HUES64 (cell line): ENCODE data around the gene HPF1. TPM values are rescaled to one million over a fixed set of nuclear protein-coding genes. Genes with fewer than 3 reads are reported as not detected.
"Not testable (repeated sequence)": the region's sequence is repeated elsewhere in the genome, so short reads cannot be mapped to it uniquely, and the experiment has no call there.

Experiments used
- H3K27ac ChIP-seq: 2 replicates; pipeline ENCODE4 v1.7.0; 2013; ENCODE audit warnings: low read depth, low read length, inconsistent platforms
- H3K27me3 ChIP-seq: 2 replicates; pipeline ENCODE4 v1.6.1; 2013; ENCODE audit warnings: mild to moderate bottlenecking, low read length; ENCODE audit not compliant: insufficient read depth
- H3K36me3 ChIP-seq: 2 replicates; pipeline ENCODE4 v1.6.1; 2013; ENCODE audit warnings: mild to moderate bottlenecking, low read length; ENCODE audit not compliant: insufficient read depth
- H3K4me1 ChIP-seq: 2 replicates; pipeline ENCODE4 v1.6.1; 2013; ENCODE audit warnings: mild to moderate bottlenecking, low read length, moderate library complexity; ENCODE audit not compliant: insufficient read depth
- H3K4me3 ChIP-seq: 2 replicates; pipeline ENCODE4 v1.5.1; 2013; ENCODE audit warnings: mild to moderate bottlenecking, low read length, moderate library complexity
- H3K9ac ChIP-seq: 2 replicates; pipeline ENCODE4 v1.6.1; 2013; ENCODE audit warnings: mild to moderate bottlenecking, low read depth, low read length
- H3K9me3 ChIP-seq: 2 replicates; pipeline ENCODE4 v1.6.1; 2013; ENCODE audit warnings: low read depth, low read length; ENCODE audit not compliant: insufficient read depth
- WGBS: fragments of 150-250, 120-280 bp; methylation state at CpG from one replicate; pipeline ENCODE4 v1.1.7; 2013; ENCODE audit warnings: missing lambda C conversion rate; 5-methylcytosine and 5-hydroxymethylcytosine counted together
- polyA plus RNA-seq, 2 experiments: library from polyadenylated mRNA; stranded (reverse); fragments of 50-300 nt; gene quantifications; one replicate each; pipeline ENCODE4 v1.2.3, GENCODE V29; 2013

Gene HPF1
- 39.8 TPM for polyA plus RNA-seq (2013, experiment 1 of 2)
- 52.8 TPM for polyA plus RNA-seq (2013, experiment 2 of 2)

GRCh38 chr4:169757575-169758184 lies at the start of gene HPF1:
Gene HPF1 (minus strand): TSS chr4:169757944. CDS start chr4:169757877, 67 bp downstream.
- H3K4me3 ChIP-seq: peak within 1 kb of the TSS; percentile 86
- WGBS: under 1% methylated on average over 46 of the region's 46 CpGs
- peak within 1 kb of the TSS; percentile 83; the same call in 1 of the 2 replicates for H3K27ac ChIP-seq
- H3K9me3 ChIP-seq: no peaks in the 10 kb centered on the region
- peak within 1 kb of the TSS; percentile 90 for H3K9ac ChIP-seq
- H3K36me3 ChIP-seq: peaks cover 6% of the 10 kb centered on the region; the same call in 1 of the 2 replicates
- H3K4me1 ChIP-seq: peaks cover 24% of the 10 kb centered on the region
- H3K27me3 ChIP-seq: 0 out of 2 replicates have a peak, but pooled peaks cover 7% of the 10 kb centered on the region

- H3K9ac ChIP-seq, H3K9me3 ChIP-seq, H3K36me3 ChIP-seq, H3K4me1 ChIP-seq, H3K4me3 ChIP-seq, H3K27ac ChIP-seq, H3K27me3 ChIP-seq: not testable (repeated sequence)
- WGBS: 98% methylated on average over 2 of the region's 3 CpGs
These were observed 49.0 kb upstream of the HPF1 start for GRCh38 chr4:169806770-169807169.

GRCh38 chr4:169803413-169803812 lies 45.7 kb upstream of the HPF1 start:
- H3K9ac ChIP-seq: no peak overlapping the region
- peaks cover 8% of the 10 kb centered on the region; the same call in 1 of the 2 replicates for H3K9me3 ChIP-seq
- H3K36me3 ChIP-seq: no peaks in the 10 kb centered on the region
- H3K27me3 ChIP-seq: no peaks in the 10 kb centered on the region
- WGBS: 92% methylated on average over 7 of the region's 7 CpGs
- no peak overlapping the region for H3K27ac ChIP-seq
- no peaks in the 10 kb centered on the region for H3K4me1 ChIP-seq
- H3K4me3 ChIP-seq: no peak overlapping the region

DNA sequence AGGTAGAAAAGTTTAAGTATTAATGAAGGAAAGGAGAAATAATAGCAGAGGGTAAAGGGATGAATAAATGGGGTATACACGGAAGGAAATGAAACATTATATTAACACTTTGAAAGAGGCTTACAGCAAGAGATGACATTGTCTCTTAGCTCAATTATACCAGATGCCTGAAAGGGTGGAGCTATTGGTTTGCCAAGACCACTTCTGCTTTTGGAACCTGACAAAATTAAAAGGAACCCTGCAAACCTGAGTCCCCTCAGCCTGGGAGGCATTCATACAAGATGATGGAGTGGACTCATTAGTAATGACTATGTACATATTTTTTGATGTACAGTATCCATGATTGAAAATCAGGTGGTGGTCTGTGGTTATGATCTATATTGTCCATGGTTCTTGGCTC lies 45.1 kb upstream of the HPF1 start:
- WGBS: 100% methylated on average over 1 of the region's 1 CpG

GRCh38 chr4:169800541-169800940 lies 42.8 kb upstream of the HPF1 start:
- H3K9me3 ChIP-seq: peaks cover 3% of the 10 kb centered on the region; the same call in 1 of the 2 replicates
- no peak overlapping the region for H3K27ac ChIP-seq
- WGBS: 96% methylated on average over 3 of the region's 3 CpGs

More for the DNA sequence above, 45.1 kb upstream of the HPF1 start:
- Histone ChIP-seq H3K9me3 (peaks cover 8% of the 10 kb centered on the region; the same call in 1 of the 2 replicates), H3K9ac (no peak overlapping the region), H3K4me1 (no peaks in the 10 kb centered on the region), H3K27ac (no peak overlapping the region), H3K4me3 (no peak overlapping the region), H3K27me3 (no peaks in the 10 kb centered on the region), H3K36me3 (no peaks in the 10 kb centered on the region)

DNA sequence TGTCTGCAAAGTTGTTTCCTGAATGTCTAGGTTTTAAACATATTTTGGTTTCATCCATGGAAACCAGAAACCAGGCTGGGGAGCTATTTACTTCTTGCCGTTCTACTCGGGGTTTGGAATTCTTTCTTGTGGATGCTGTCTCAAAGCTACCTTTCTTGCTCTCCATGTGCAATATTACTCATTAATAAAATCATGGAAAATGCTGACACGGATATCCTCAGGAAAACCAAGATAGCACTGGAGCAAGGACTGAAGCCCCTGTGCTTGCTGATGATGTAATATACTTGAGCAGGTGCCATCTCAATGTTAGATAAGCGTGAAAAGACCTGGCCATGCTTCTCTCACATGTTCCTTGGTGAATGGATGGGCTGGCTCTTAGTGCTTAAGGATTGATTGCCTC lies 41.5 kb upstream of the HPF1 start:
- H3K4me3 ChIP-seq: no peak overlapping the region
- H3K27me3 ChIP-seq: no peaks in the 10 kb centered on the region
- WGBS: 96% methylated on average over 4 of the region's 4 CpGs

More at GRCh38 chr4:169800541-169800940, 42.8 kb upstream of the HPF1 start:
- Histone ChIP-seq H3K9ac (no peak overlapping the region), H3K4me1 (no peaks in the 10 kb centered on the region), H3K36me3 (no peaks in the 10 kb centered on the region), H3K4me3 (no peak overlapping the region), H3K27me3 (no peaks in the 10 kb centered on the region)

DNA sequence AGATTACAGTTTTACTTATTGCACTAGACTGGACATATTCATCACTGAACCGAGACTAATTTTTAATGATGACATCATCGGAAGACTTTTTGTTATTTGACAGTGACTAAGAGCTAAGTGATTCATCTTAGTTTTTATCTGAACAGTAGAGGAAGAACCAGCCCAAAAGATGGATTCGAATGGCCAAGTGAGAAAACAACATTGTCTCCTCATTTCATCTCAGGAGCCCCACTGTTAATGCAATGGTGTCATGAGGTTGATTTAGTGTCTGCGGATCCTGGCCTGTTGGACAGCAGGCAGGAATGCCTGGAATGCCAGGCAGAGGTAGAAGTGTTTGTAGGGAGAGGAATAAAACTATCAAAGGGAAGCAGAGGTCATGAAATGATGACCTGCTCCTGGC lies 37.8 kb upstream of the HPF1 start:
- peaks cover 15% of the 10 kb centered on the region for H3K27me3 ChIP-seq
- H3K9ac ChIP-seq: no peak overlapping the region
- 79% methylated on average over 4 of the region's 4 CpGs for WGBS
- no peak overlapping the region for H3K27ac ChIP-seq
- no peaks in the 10 kb centered on the region for H3K9me3 ChIP-seq
- no peak overlapping the region for H3K4me3 ChIP-seq
- no peaks in the 10 kb centered on the region for H3K36me3 ChIP-seq
- no peaks in the 10 kb centered on the region for H3K4me1 ChIP-seq

More for the DNA sequence above, 41.5 kb upstream of the HPF1 start:
- no peaks in the 10 kb centered on the region for H3K9me3 ChIP-seq
- no peak overlapping the region for H3K9ac ChIP-seq
- no peaks in the 10 kb centered on the region for H3K4me1 ChIP-seq
- no peaks in the 10 kb centered on the region for H3K36me3 ChIP-seq
- H3K27ac ChIP-seq: no peak overlapping the region

DNA sequence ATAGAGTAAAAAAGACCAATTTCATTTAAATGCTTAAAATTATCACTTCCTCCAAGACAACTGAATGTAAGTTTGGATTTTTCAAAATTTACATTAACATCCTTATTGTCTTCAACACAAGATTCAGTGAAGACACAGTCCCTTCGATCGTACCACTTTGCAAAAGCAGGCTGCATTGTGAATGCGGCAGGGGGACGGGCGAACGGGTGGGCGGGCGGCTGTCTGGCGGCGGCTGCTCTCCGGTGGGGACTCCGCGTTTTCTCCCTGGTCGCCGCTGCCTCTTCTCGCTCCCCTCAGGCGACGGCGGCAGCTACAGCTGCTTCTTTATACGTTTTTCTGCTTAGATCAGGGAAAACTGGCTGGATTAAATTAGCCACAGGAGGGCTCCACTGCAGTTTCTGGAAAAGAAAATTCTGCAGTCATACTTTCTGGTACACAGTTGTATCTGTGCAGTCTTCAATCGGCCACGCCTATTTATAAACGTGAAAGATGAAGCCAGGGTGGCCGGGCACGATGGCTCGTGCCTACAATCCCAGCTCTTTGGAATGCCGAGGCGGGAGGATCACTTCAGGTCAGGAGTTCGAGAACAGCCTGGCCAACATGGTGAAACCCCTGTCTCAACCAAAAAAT lies 33.9 kb upstream of the HPF1 start:
- Histone ChIP-seq H3K4me3 (peak overlapping the region; percentile 37), H3K4me1 (no peaks in the 10 kb centered on the region), H3K27me3 (peaks cover 38% of the 10 kb centered on the region), H3K36me3 (no peaks in the 10 kb centered on the region), H3K9ac (no peak overlapping the region), H3K27ac (no peak overlapping the region), H3K9me3 (no peaks in the 10 kb centered on the region)
- 10% methylated on average over 29 of the region's 29 CpGs for WGBS

- peak overlapping the region; percentile 37 for H3K4me3 ChIP-seq
These were observed 33.3 kb upstream of the HPF1 start for GRCh38 chr4:169791062-169791461.

GRCh38 chr4:169774466-169775445 lies 17.0 kb upstream of the HPF1 start:
- Histone ChIP-seq H3K36me3 (no peaks in the 10 kb centered on the region), H3K27ac (no peak overlapping the region), H3K27me3 (no peaks in the 10 kb centered on the region), H3K9ac (no peak overlapping the region), H3K4me1 (no peaks in the 10 kb centered on the region), H3K4me3 (peak overlapping the region; percentile 28), H3K9me3 (no peaks in the 10 kb centered on the region)
- 96% methylated on average over 57 of the region's 58 CpGs for WGBS

More at GRCh38 chr4:169791062-169791461, 33.3 kb upstream of the HPF1 start:
- H3K9ac ChIP-seq: no peak overlapping the region
- 85% methylated on average over 2 of the region's 2 CpGs for WGBS
- no peaks in the 10 kb centered on the region for H3K36me3 ChIP-seq
- peaks cover 38% of the 10 kb centered on the region for H3K27me3 ChIP-seq
- no peaks in the 10 kb centered on the region for H3K9me3 ChIP-seq
- no peaks in the 10 kb centered on the region for H3K4me1 ChIP-seq
- no peak overlapping the region for H3K27ac ChIP-seq

DNA sequence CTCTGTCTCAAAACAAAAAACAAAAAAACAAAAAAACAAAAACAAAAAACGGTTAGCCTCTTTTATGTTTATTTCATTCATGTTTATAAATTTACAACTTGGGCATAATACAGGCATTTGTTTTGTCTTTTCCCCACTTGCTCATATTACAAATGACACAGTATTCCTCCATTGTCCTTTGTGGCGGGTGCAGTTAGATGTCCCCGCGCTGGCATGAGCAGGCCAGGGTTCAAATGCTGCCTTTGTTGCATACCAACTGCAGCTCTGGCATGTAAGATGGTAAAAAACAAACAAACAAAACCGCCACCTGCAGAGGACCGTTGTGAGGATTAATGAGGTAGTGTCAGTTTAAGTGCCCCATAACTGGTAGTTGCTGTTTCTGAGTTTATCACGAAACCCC lies 16.1 kb upstream of the HPF1 start:
- Histone ChIP-seq H3K4me3 (no peak overlapping the region), H3K27ac (no peak overlapping the region), H3K4me1 (no peaks in the 10 kb centered on the region), H3K9ac (no peak overlapping the region), H3K27me3 (no peaks in the 10 kb centered on the region), H3K9me3 (no peaks in the 10 kb centered on the region), H3K36me3 (no peaks in the 10 kb centered on the region)
- 93% methylated on average over 6 of the region's 7 CpGs for WGBS
